SJSA1 (cell line): ENCODE results near the gene DALRD3. TPM values are rescaled to one million over a fixed set of nuclear protein-coding genes. Genes with fewer than 3 reads are reported as not detected.

Experiments used
- DNase-seq, 2 experiments: peaks; one replicate each; pipeline ENCODE4 v3.0.0-alpha.2; 2015 to 2020; ENCODE audit warnings: low spot score in 2 of 2, low read depth in 1 of 2
- H3K27ac ChIP-seq: fragments of 250-450 bp; sonication (Bioruptor Pico); 2 replicates; pipeline ENCODE4 v1.5.1; 2020; ENCODE audit warnings: mild to moderate bottlenecking, moderate library complexity
- H3K27me3 ChIP-seq: fragments of 250-450 bp; sonication (Bioruptor Pico); replicated peaks from 2 replicates; pipeline ENCODE4 v1.5.1; 2020; ENCODE audit warnings: mild to moderate bottlenecking, moderate library complexity
- H3K36me3 ChIP-seq: fragments of 250-450 bp; sonication (Bioruptor Pico); 2 replicates; pipeline ENCODE4 v1.5.1; 2020; ENCODE audit warnings: mild to moderate bottlenecking
- H3K4me1 ChIP-seq: fragments of 250-450 bp; sonication (Bioruptor Pico); replicated peaks from 2 replicates; pipeline ENCODE4 v1.6.1; 2021; ENCODE audit warnings: mild to moderate bottlenecking
- H3K4me3 ChIP-seq: fragments of 250-450 bp; sonication (Bioruptor Pico); 2 replicates; pipeline ENCODE4 v1.5.1; 2020; ENCODE audit warnings: mild to moderate bottlenecking
- H3K9me3 ChIP-seq: fragments of 250-450 bp; sonication (Bioruptor Pico); replicated peaks from 2 replicates; pipeline ENCODE4 v1.5.1; 2020; ENCODE audit warnings: mild to moderate bottlenecking
- total RNA-seq: library from RNA; depleted of rRNA; stranded (reverse); fragments of >200 nt; shearing (Covaris generic); gene quantifications from 2 replicates; pipeline ENCODE4 v1.2.3, GENCODE V29; 2014

The DALRD3 gene
- total RNA-seq, 1 experiment from 2014 or later = 27.2 TPM

DNA sequence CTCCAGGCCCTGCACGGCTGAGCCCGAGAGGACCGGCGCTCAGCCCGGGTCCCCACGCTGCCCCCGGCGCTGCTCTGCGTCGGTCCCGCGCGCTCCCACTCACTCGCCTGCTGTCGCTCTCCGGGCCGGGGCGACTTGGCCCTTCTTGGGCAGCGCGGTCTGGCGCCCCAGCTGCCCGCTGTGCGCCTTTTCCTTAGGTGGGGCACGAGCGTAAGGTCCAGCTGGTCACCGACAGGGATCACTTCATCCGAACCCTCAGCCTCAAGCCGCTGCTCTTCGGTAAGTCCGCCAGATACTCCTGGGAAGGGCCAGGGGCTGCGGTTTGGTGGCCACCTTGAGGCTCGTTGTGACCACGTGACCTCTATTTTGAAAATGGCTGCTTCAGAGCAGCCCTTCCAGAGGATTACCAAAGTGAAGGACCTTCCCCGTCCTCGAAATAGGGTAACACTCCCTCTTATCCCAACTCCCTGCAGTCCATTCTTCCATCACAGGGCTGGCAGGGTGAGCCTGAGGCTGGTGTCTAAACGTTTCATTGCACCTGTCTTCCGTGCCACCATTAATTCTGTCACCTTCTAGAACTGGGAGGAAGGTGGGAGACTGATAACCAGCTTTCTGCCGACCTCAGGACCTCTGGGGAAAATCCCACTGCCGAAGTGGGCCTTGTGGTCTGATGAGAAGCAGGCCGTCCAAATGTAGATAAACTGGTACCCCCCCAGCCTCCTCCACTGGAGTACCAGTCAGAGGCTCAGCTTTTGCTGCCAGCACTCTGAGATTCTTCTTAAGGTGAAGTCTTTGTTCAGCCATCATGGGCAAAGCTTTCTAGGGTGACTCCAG is 27.5 kb downstream of the DALRD3 start:
- Histone ChIP-seq H3K4me1 (peaks cover 29% of the 10 kb centered on the region), H3K4me3 (peak overlapping the region; percentile 77), H3K9me3 (no peaks in the 10 kb centered on the region), H3K27ac (peak overlapping the region; percentile 95), H3K27me3 (no peaks in the 10 kb centered on the region), H3K36me3 (peaks cover 12% of the 10 kb centered on the region)
- peak in 1 of 2 experiments; percentile 33 for DNase-seq

DNA sequence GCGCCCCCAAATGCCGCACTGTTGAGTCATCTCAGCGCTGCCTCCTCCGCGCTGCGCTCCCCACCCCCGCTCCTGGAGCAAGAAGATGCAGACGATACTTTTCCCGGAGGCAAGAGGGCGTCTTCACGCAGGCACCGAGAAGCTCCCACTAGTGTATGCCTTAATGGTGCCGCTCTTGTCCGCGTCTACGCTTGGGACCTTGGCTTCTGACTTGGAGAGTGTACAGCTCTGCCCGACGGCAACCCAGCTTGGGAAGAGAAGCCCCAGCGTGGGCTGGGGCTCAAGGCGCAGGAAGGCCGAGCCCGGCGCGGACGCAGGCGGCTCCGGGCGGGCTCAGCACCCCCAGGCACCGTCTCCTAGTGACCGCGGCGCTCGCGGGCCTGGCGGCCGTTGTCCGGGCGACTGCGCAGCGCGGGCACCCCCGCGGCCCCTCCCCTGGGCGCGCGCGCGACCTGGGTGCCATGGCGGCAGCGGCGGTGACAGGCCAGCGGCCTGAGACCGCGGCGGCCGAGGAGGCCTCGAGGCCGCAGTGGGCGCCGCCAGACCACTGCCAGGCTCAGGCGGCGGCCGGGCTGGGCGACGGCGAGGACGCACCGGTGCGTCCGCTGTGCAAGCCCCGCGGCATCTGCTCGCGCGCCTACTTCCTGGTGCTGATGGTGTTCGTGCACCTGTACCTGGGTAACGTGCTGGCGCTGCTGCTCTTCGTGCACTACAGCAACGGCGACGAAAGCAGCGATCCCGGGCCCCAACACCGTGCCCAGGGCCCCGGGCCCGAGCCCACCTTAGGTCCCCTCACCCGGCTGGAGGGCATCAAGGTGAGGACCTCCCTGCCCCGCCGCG is 28.4 kb downstream of the DALRD3 start, which contains the start of gene P4HTM:
Gene P4HTM, plus strand, starts transcription at position 446 of the 840 bp plus-strand sequence. Its CDS starts 16 bp downstream, at position 462.
- peak within 1 kb of the TSS; percentile 77 for H3K4me3 ChIP-seq
- H3K9me3 ChIP-seq = no peaks in the 10 kb centered on the region
- H3K36me3 ChIP-seq = peaks cover 17% of the 10 kb centered on the region
- peaks cover 29% of the 10 kb centered on the region for H3K4me1 ChIP-seq
- H3K27me3 ChIP-seq = no peaks in the 10 kb centered on the region
- peak within 1 kb of the TSS; percentile 95 for H3K27ac ChIP-seq
- DNase-seq = peak; percentile 92 to 96

DNA sequence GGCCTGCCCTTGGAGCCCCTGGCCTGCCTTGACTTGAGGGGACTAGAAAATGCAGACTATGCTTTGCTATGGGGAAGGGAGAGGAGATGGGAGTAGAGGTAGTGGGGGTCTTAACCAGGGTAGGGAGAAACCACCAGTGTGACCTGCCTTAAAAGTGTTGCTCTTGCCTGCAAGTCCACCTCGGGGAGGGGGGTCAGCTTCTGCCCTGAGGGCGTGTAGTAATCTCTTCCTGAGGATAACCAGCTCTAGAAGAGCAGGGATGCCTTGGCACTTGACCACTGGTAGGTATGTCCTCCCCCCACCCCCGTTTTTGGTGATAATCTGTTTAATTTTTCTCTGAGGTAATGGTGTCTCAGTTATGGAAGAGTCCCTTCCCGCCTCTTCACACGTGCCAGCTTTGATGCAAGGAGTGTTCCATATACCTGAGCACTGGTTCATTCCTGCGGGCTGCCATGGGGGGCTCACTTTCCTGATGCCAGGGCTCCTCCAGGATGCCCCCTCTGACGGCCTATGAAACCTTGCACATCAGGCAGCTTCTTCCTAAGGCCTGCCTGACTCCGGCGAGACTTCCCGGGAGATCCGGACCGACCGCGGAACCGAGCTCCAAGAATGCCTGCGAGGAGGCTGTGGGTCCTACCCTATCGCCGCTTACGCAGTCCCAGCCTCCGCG is 29.1 kb downstream of the DALRD3 start:
- Histone ChIP-seq H3K4me1 (peaks cover 29% of the 10 kb centered on the region), H3K4me3 (peak overlapping the region; percentile 77), H3K36me3 (peaks cover 18% of the 10 kb centered on the region), H3K27ac (peak overlapping the region; percentile 95), H3K27me3 (no peaks in the 10 kb centered on the region), H3K9me3 (no peaks in the 10 kb centered on the region)
- DNase-seq = no peak

DNA sequence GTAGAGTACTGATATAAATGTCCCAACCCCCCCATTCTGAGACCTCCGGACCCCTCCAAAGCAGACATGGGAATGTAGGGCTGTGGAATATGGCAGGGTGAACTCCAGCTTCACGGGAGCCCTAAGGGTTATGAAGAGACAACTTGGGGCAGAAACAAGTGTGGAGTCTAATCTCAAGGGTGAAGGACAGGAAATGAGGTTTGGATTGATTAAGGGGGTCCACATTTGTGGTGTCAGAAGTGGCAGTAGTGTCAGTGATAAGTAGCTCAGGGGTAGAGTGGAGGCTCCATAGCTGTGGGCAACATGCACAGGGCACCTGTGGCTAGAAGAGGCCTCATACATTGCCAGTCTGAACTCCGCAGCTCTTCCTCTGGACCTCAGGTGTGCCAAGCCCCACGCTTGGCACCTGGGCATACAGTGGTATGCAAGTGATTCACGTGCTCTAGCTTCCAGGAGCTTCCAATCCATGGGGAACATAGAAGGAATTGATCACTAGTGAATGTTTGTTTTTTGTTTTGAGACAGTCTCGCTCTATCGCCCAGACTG is 32.5 kb downstream of the DALRD3 start:
- H3K4me1 ChIP-seq = peaks cover 19% of the 10 kb centered on the region
- peaks cover 44% of the 10 kb centered on the region for H3K36me3 ChIP-seq
- no peak overlapping the region for H3K4me3 ChIP-seq
- no peaks in the 10 kb centered on the region for H3K27me3 ChIP-seq
- H3K9me3 ChIP-seq = no peaks in the 10 kb centered on the region
- H3K27ac ChIP-seq = no peak overlapping the region
- DNase-seq = no peak

GRCh38 chr3:48984663-48985062 is 33.7 kb downstream of the DALRD3 start:
- Histone ChIP-seq H3K4me1 (peaks cover 8% of the 10 kb centered on the region), H3K4me3 (no peak overlapping the region), H3K36me3 (peaks cover 48% of the 10 kb centered on the region), H3K27me3 (no peaks in the 10 kb centered on the region), H3K9me3 (no peaks in the 10 kb centered on the region), H3K27ac (no peak overlapping the region)
- DNase-seq = no peak

GRCh38 chr3:48983096-48983495 is 35.3 kb downstream of the DALRD3 start:
- DNase-seq = no peak
- H3K4me1 ChIP-seq = no peaks in the 10 kb centered on the region
- no peaks in the 10 kb centered on the region for H3K9me3 ChIP-seq
- no peaks in the 10 kb centered on the region for H3K27me3 ChIP-seq
- no peak overlapping the region for H3K27ac ChIP-seq
- peaks cover 60% of the 10 kb centered on the region for H3K36me3 ChIP-seq
- no peak overlapping the region for H3K4me3 ChIP-seq

- no peaks in the 10 kb centered on the region for H3K4me1 ChIP-seq
- no peak overlapping the region for H3K4me3 ChIP-seq
- no peak overlapping the region for H3K27ac ChIP-seq
- no peaks in the 10 kb centered on the region for H3K27me3 ChIP-seq
- peaks cover 63% of the 10 kb centered on the region for H3K36me3 ChIP-seq
- DNase-seq = no peak
- H3K9me3 ChIP-seq = no peaks in the 10 kb centered on the region
Observed at GRCh38 chr3:48982686-48983085, 35.7 kb downstream of the DALRD3 start.

- no peak for DNase-seq
- H3K36me3 ChIP-seq = peaks cover 70% of the 10 kb centered on the region
- no peak overlapping the region for H3K27ac ChIP-seq
- no peaks in the 10 kb centered on the region for H3K9me3 ChIP-seq
- H3K27me3 ChIP-seq = no peaks in the 10 kb centered on the region
- no peaks in the 10 kb centered on the region for H3K4me1 ChIP-seq
- no peak overlapping the region for H3K4me3 ChIP-seq
Observed at GRCh38 chr3:48982016-48982415, 36.4 kb downstream of the DALRD3 start.

DNA sequence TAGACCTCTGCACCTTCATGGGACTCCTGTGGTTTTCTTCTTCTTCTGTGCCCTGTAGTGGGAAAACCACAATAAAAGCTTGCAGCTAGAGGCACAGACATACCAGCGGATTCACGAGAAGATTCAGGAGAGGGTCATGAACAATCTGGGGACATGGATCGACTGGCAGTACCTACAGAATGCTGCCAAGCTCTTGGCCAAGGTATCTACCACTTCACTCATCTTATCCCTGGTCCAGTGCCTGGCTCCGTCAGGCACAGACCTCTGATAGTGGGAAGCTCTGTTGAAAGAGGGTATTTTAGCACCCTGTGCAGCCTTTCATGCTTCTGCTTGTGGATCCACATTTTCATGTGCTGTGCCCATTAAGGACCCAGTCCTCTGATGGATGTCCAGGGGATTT is 38.1 kb downstream of the DALRD3 start:
- no peak for DNase-seq
- Histone ChIP-seq H3K4me3 (no peak overlapping the region), H3K36me3 (peaks cover 76% of the 10 kb centered on the region), H3K4me1 (no peaks in the 10 kb centered on the region), H3K27me3 (no peaks in the 10 kb centered on the region), H3K9me3 (no peaks in the 10 kb centered on the region), H3K27ac (no peak overlapping the region)

GRCh38 chr3:48979451-48979850 is 38.9 kb downstream of the DALRD3 start:
- Histone ChIP-seq H3K9me3 (no peaks in the 10 kb centered on the region), H3K36me3 (peaks cover 79% of the 10 kb centered on the region), H3K27me3 (no peaks in the 10 kb centered on the region), H3K4me1 (no peaks in the 10 kb centered on the region), H3K4me3 (no peak overlapping the region), H3K27ac (no peak overlapping the region)
- no peak for DNase-seq

DNA sequence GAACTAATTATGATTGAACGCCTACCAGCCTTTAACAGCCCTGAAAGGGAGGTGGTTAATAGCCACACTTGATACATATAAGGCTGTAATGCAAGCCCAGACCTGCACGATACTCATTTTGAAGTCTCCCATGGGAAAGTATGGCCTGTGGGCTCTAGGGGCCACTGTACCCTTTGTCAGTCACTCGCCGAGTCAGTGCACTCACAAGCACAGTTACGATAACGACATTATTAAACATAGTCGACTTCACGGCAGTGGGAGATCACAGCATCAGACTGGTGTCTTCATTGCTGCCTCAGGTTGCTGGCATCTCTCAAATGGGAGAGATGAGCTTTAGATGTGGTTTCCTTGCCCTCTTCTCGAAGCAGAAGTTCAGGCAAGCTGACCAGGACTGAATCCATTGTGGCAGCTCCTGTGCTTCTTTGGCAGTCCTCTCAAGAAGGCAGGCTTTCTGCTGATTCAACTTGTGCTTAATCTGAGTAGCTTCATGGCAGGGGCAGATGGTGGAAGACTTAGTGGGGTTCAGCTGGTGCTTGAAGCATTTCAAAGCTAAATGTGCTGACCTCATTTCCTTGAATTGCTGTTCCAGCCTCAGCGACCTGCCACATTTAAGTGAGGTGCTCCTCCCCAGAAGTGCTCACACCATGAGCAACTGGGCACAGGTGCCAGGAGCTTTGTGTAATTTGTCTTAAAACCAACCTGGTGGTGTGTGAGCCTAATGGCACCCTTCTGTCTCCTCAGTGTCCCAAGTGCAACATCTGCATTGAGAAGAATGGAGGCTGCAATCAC is 44.1 kb downstream of the DALRD3 start:
- Histone ChIP-seq H3K4me1 (no peaks in the 10 kb centered on the region), H3K4me3 (no peak overlapping the region), H3K9me3 (no peaks in the 10 kb centered on the region), H3K36me3 (peaks cover 83% of the 10 kb centered on the region), H3K27me3 (no peaks in the 10 kb centered on the region), H3K27ac (no peak overlapping the region)
- DNase-seq = no peak

DNA sequence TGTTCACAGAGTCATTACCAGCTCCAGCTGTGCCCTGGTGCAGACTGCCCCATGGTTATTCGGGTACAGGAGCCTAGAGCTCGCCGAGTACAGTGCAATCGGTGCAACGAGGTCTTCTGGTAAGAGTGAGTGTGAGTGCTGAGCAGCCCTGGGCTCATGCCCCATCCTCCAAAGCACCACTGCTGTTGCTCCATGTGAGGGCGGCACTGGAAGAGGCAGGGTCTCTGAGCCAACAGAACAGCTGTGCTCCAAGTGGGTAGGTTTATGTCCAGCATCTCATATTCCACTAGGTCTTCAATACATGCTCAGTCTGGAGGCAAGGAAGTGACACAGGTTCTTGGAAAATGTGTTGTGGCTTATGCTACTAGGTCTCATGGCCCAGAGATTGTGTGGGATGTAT is 47.8 kb downstream of the DALRD3 start:
- no peaks in the 10 kb centered on the region for H3K9me3 ChIP-seq
- H3K36me3 ChIP-seq = peaks cover 79% of the 10 kb centered on the region
- DNase-seq = no peak
- no peak overlapping the region for H3K4me3 ChIP-seq
- H3K27ac ChIP-seq = no peak overlapping the region
- H3K4me1 ChIP-seq = no peaks in the 10 kb centered on the region
- H3K27me3 ChIP-seq = no peaks in the 10 kb centered on the region

- Histone ChIP-seq H3K4me1 (no peaks in the 10 kb centered on the region), H3K9me3 (no peaks in the 10 kb centered on the region), H3K27ac (no peak overlapping the region), H3K4me3 (no peak overlapping the region), H3K27me3 (no peaks in the 10 kb centered on the region), H3K36me3 (peaks cover 64% of the 10 kb centered on the region)
- DNase-seq = no peak
Observed at GRCh38 chr3:48966876-48967361, 51.5 kb downstream of the DALRD3 start.
